ENCODE measurements around the gene MAPKAP1. TPM values are rescaled to one million over a fixed set of nuclear protein-coding genes. Genes with fewer than 3 reads are reported as not detected.

The MAPKAP1 gene
- total RNA-seq, 4 donors from 2014 or later = 57.6 to 70.2 (median 68.7) TPM

DNA sequence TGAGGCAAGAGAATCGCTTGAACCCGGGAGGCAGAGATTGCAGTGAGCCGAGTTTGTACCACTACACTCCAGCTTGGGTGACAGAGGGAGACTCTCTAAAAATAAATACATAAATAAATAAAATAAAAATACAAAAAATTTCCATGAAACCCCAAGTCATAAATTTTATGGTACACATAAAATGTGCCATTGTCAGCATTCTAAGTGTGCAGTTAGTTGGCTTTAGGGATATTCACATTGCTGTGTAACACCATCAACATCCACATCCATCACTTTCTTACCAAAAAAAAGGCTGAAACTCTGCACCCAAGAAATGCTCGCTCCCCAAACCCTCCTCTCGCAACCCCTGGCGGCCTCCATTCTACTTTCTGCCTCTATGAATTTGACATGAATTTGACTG, 310.2 kb downstream of the MAPKAP1 start:
- Histone ChIP-seq H3K27me3 (no peaks in the 10 kb centered on the region), H3K9me3 (no peaks in the 10 kb centered on the region), H3K4me3 (no peak overlapping the region), H3K27ac (no peak overlapping the region), H3K36me3 (no peaks in the 10 kb centered on the region), H3K4me1 (no peaks in the 10 kb centered on the region)
- 96% methylated on average over 6 of the region's 6 CpGs for WGBS
- DNase-seq (ENCODE audit: low spot score in 2 of 2) = no peak
- TF ChIP-seq POLR2A (IDR thresholded peaks at IDR 0.05) (no peak), POLR2AphosphoS5 (IDR thresholded peaks at IDR 0.05) (no peak), EP300 (IDR thresholded peaks at IDR 0.05) (no peak), CTCF (IDR thresholded peaks at IDR 0.05) (no peak)

DNA sequence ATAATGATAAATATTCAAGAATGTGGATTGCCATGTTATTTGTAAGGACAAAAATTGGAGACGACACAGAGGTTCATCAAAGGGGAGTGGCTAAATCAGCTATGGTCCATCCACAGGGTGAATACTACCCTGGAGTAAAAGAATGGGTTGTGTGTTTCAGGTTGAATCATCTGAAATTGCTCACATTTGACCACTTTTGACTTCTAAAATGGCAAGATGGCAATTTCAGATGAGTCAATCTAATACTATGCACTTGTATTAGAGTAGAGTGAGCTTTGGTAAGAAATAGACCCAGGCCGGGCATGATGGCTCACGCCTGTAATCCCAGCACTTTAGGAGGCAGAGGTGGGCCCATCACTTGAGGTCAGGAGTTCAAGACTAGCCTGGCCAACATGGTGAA, 313.6 kb downstream of the MAPKAP1 start:
- H3K9me3 ChIP-seq = no peaks in the 10 kb centered on the region

DNA sequence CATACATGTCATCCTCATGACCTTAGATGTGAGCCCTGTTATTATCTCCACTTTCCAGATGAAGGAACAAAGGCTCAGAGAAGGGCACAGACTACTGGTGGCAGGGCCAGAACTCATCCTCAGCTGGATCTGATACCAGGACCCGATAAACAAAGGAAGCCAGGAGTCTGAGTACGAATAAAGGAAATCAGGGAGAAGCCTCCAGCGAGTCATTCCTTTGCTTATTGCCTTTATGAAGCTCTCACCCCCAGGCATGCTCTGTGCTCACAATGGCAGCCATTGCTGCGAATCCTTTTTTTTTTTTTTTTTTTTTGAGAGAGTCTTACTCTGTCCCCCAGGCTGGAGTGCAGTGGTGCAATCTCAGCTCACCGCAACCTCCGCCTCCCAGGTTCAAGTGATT, 315.3 kb downstream of the MAPKAP1 start:
- TF ChIP-seq POLR2AphosphoS5 (IDR thresholded peaks at IDR 0.05) (no peak), EP300 (IDR thresholded peaks at IDR 0.05) (no peak), POLR2A (IDR thresholded peaks at IDR 0.05) (no peak), CTCF (IDR thresholded peaks at IDR 0.05) (no peak)
- 94% methylated on average over 6 of the region's 6 CpGs for WGBS
- H3K9me3 ChIP-seq = no peaks in the 10 kb centered on the region
- H3K4me3 ChIP-seq = no peak overlapping the region
- no peaks in the 10 kb centered on the region for H3K36me3 ChIP-seq
- H3K4me1 ChIP-seq = no peaks in the 10 kb centered on the region
- no peak for DNase-seq (ENCODE audit: low spot score in 2 of 2)
- no peaks in the 10 kb centered on the region for H3K27me3 ChIP-seq
- no peak overlapping the region for H3K27ac ChIP-seq

More for the DNA sequence above, 313.6 kb downstream of the MAPKAP1 start:
- WGBS = 64% methylated on average over 3 of the region's 3 CpGs
- Histone ChIP-seq H3K27me3 (no peaks in the 10 kb centered on the region), H3K4me1 (no peaks in the 10 kb centered on the region), H3K27ac (no peak overlapping the region), H3K36me3 (no peaks in the 10 kb centered on the region), H3K4me3 (no peak overlapping the region)
- no peak for TF ChIP-seq POLR2A (IDR thresholded peaks at IDR 0.05)
- no peak for TF ChIP-seq EP300 (IDR thresholded peaks at IDR 0.05)
- no peak for TF ChIP-seq CTCF (IDR thresholded peaks at IDR 0.05)
- no peak for TF ChIP-seq POLR2AphosphoS5 (IDR thresholded peaks at IDR 0.05)
- DNase-seq (ENCODE audit: low spot score in 2 of 2) = no peak

GRCh38 chr9:125388978-125389377, 318.0 kb downstream of the MAPKAP1 start:
- no peak for DNase-seq (ENCODE audit: low spot score in 2 of 2)
- H3K9me3 ChIP-seq = no peaks in the 10 kb centered on the region
- WGBS = 57% methylated on average over 6 of the region's 6 CpGs
- H3K27ac ChIP-seq = no peak overlapping the region
- H3K4me1 ChIP-seq = no peaks in the 10 kb centered on the region
- no peaks in the 10 kb centered on the region for H3K27me3 ChIP-seq
- no peaks in the 10 kb centered on the region for H3K36me3 ChIP-seq
- no peak overlapping the region for H3K4me3 ChIP-seq
- TF ChIP-seq CTCF (IDR thresholded peaks at IDR 0.05) (no peak), POLR2A (IDR thresholded peaks at IDR 0.05) (no peak), EP300 (IDR thresholded peaks at IDR 0.05) (no peak), POLR2AphosphoS5 (IDR thresholded peaks at IDR 0.05) (no peak)

DNA sequence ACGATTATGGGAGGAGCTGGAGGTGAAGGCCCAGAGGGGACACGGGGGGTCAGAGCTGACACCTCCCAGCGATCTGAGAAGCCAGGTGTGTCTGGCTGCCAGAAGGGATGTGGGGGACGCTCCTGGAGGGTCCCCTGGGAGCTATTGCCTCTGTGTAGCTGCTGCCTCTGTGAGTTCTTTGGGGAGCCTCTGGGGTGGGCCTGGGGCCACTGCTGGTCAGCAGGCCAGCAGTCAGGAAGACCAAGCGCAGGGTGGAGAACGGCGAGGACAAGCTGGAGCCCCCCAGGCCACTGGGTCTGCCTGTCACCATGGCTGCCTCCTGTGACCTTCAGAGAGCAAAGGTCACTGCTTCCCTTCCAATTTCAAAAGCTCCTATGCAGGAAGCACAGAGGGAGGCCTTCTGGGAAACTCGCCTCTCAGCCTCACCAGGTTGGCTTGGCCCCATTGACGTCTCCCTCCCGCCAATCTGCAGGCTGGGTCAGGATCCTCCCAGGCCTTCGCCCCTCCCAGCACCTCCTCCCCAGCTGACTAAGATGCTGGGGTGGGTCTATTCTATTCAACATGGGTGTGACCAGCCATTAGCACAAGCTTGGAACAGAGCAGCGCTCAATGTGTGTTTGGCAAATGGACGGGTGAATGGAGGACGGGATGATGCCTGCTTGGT, 319.0 kb downstream of the MAPKAP1 start:
- Histone ChIP-seq H3K9me3 (no peaks in the 10 kb centered on the region), H3K27ac (no peak overlapping the region), H3K4me1 (no peaks in the 10 kb centered on the region), H3K4me3 (no peak overlapping the region), H3K36me3 (no peaks in the 10 kb centered on the region), H3K27me3 (no peaks in the 10 kb centered on the region)
- no peak for TF ChIP-seq POLR2A (IDR thresholded peaks at IDR 0.05)
- no peak for TF ChIP-seq EP300 (IDR thresholded peaks at IDR 0.05)
- no peak for TF ChIP-seq CTCF (IDR thresholded peaks at IDR 0.05)
- no peak for TF ChIP-seq POLR2AphosphoS5 (IDR thresholded peaks at IDR 0.05)
- no peak for DNase-seq (ENCODE audit: low spot score in 2 of 2)
- WGBS = 83% methylated on average over 11 of the region's 14 CpGs

Other genes with a start within 250 kb of the MAPKAP1 start
- 10 to 100 TPM; 25.7 to 71.5 (median 45.1) TPM for gene PBX3, start 40.2 kb upstream of the MAPKAP1 start, total RNA-seq

All from suprapubic skin (tissue), 4 donors.